Astrocyte (in vitro differentiated cells and primary cell): ENCODE results near the gene IQGAP2. TPM values are rescaled to one million over a fixed set of nuclear protein-coding genes. Genes with fewer than 3 reads are reported as not detected.

ENCODE experiments used
- DNase-seq: peaks from one replicate; pipeline ENCODE4 v3.0.0-alpha.2; 2010; ENCODE audit warnings: low read depth
- FAIRE-seq: peaks from 2 replicates; lab custom pipeline; 2011; peaks lifted over from hg19 to GRCh38; lab: Jason Lieb, UNC
- H2AFZ ChIP-seq: 2 replicates; pipeline ENCODE4 v1.6.0; 2012; ENCODE audit warnings: low read depth, low read length, inconsistent platforms
- H3K27ac ChIP-seq: 2 replicates; pipeline ENCODE4 v1.5.1; 2011; ENCODE audit warnings: low read depth, low read length, inconsistent platforms
- H3K27me3 ChIP-seq: 2 replicates; pipeline ENCODE4 v1.6.0; 2011; ENCODE audit warnings: low read length, inconsistent platforms; ENCODE audit not compliant: insufficient read depth
- H3K36me3 ChIP-seq: 2 replicates; pipeline ENCODE4 v1.5.1; 2011; ENCODE audit warnings: low read length, inconsistent platforms; ENCODE audit not compliant: insufficient read depth
- H3K4me1 ChIP-seq: 2 replicates; pipeline ENCODE4 v1.5.1; 2011; ENCODE audit warnings: low read length, inconsistent platforms; ENCODE audit not compliant: insufficient read depth
- H3K4me2 ChIP-seq: 2 replicates; pipeline ENCODE4 v1.6.0; 2012; ENCODE audit warnings: low read length, inconsistent platforms
- H3K4me3 ChIP-seq: 2 replicates; pipeline ENCODE4 v1.5.1; 2011; ENCODE audit warnings: low read depth, mild to moderate bottlenecking, low read length, inconsistent platforms; ENCODE audit not compliant: insufficient read depth
- H3K79me2 ChIP-seq: 2 replicates; pipeline ENCODE4 v1.6.0; 2012; ENCODE audit warnings: mild to moderate bottlenecking, low read length, inconsistent platforms; ENCODE audit not compliant: insufficient read depth
- H3K9ac ChIP-seq: 2 replicates; pipeline ENCODE4 v1.6.0; 2012; ENCODE audit warnings: mild to moderate bottlenecking, low read length, inconsistent platforms
- H3K9me3 ChIP-seq: 2 replicates; pipeline ENCODE4 v1.5.1; 2012; ENCODE audit warnings: low read depth, mild to moderate bottlenecking, low read length, inconsistent platforms; ENCODE audit not compliant: insufficient read depth
- H4K20me1 ChIP-seq: 2 replicates; pipeline ENCODE4 v1.6.0; 2012; ENCODE audit warnings: low read length, inconsistent platforms; ENCODE audit not compliant: insufficient read depth
- H3K27ac Mint-ChIP-seq: one replicate; pipeline ENCODE4 v1.8.0; 2021; ENCODE audit warnings: mild to moderate bottlenecking, mixed read lengths; ENCODE audit not compliant: unreplicated experiment
- H3K27me3 Mint-ChIP-seq: one replicate; pipeline ENCODE4 v1.8.0; 2021; ENCODE audit warnings: low read depth, mixed read lengths; ENCODE audit not compliant: unreplicated experiment
- H3K36me3 Mint-ChIP-seq: one replicate; pipeline ENCODE4 v1.8.0; 2021; ENCODE audit warnings: low read depth, mixed read lengths; ENCODE audit not compliant: unreplicated experiment
- H3K4me1 Mint-ChIP-seq: one replicate; pipeline ENCODE4 v1.8.0; 2021; ENCODE audit warnings: low read depth, mixed read lengths; ENCODE audit not compliant: unreplicated experiment
- H3K4me3 Mint-ChIP-seq: one replicate; pipeline ENCODE4 v1.8.0; 2021; ENCODE audit warnings: mild to moderate bottlenecking, moderate library complexity, mixed read lengths; ENCODE audit not compliant: unreplicated experiment
- H3K9me3 Mint-ChIP-seq: one replicate; pipeline ENCODE4 v1.8.0; 2021; ENCODE audit warnings: mild to moderate bottlenecking, mixed read lengths; ENCODE audit not compliant: unreplicated experiment
- EZH2 ChIP-seq: IDR thresholded peaks from 2 replicates; pipeline ENCODE4 v1.6.1; 2012; ENCODE audit warnings: mild to moderate bottlenecking, low read length, inconsistent platforms; ENCODE audit not compliant: insufficient read depth
- total RNA-seq: library from RNA; stranded (reverse); gene quantifications from 2 replicates; pipeline ENCODE4 v1.2.1, GENCODE V29; 2021
- TF ChIP-seq, protein P1 (sequence below): IDR thresholded peaks from 2 replicates; pipeline ENCODE4 v1.5.1; 2011; ENCODE audit warnings: low read depth, mild to moderate bottlenecking, inconsistent platforms, low read length, moderate library complexity; ENCODE audit not compliant: insufficient read depth

Gene IQGAP2
- total RNA-seq, 1 donor from 2014 or later, result 2.9 TPM

DNA sequence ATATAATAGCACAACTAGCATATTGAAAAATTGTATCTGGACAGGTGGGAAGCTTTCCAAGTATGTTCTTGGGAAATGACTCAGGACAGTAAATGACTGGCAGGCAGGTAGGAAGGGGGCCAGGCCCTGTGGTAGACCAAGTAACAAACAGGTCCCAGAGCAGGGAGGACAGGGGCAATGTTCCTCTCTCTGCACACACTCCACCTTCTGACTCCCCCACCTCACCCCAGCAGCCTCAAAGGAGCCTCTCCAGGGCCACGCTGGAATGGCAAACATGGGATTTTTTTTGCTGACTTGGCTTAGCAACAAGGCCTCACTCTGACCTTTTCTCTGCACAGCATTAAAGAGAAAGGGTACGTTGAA is 31.1 kb upstream of the IQGAP2 start:
- TF ChIP-seq, protein P1, sequence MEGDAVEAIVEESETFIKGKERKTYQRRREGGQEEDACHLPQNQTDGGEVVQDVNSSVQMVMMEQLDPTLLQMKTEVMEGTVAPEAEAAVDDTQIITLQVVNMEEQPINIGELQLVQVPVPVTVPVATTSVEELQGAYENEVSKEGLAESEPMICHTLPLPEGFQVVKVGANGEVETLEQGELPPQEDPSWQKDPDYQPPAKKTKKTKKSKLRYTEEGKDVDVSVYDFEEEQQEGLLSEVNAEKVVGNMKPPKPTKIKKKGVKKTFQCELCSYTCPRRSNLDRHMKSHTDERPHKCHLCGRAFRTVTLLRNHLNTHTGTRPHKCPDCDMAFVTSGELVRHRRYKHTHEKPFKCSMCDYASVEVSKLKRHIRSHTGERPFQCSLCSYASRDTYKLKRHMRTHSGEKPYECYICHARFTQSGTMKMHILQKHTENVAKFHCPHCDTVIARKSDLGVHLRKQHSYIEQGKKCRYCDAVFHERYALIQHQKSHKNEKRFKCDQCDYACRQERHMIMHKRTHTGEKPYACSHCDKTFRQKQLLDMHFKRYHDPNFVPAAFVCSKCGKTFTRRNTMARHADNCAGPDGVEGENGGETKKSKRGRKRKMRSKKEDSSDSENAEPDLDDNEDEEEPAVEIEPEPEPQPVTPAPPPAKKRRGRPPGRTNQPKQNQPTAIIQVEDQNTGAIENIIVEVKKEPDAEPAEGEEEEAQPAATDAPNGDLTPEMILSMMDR, result no peak
- no peak for TF ChIP-seq EZH2
- H3K4me1 Mint-ChIP-seq, result peaks cover 19% of the 10 kb centered on the region
- H3K27me3 Mint-ChIP-seq, result no peaks in the 10 kb centered on the region
- H3K27ac Mint-ChIP-seq, result no peak overlapping the region
- Histone ChIP-seq H3K27ac (no peak overlapping the region), H3K9ac (no peak overlapping the region), H4K20me1 (no peaks in the 10 kb centered on the region), H3K4me2 (peak overlapping the region; percentile 66), H3K9me3 (no peaks in the 10 kb centered on the region), H3K79me2 (no peaks in the 10 kb centered on the region), H3K4me1 (peaks cover 11% of the 10 kb centered on the region), H3K36me3 (no peaks in the 10 kb centered on the region), H2AFZ (no peak overlapping the region), H3K4me3 (no peak overlapping the region), H3K27me3 (no peaks in the 10 kb centered on the region)
- H3K36me3 Mint-ChIP-seq, result no peaks in the 10 kb centered on the region
- H3K4me3 Mint-ChIP-seq, result no peak overlapping the region
- H3K9me3 Mint-ChIP-seq, result no peaks in the 10 kb centered on the region
- DNase-seq (peak; percentile 8), FAIRE-seq (no peak)

DNA sequence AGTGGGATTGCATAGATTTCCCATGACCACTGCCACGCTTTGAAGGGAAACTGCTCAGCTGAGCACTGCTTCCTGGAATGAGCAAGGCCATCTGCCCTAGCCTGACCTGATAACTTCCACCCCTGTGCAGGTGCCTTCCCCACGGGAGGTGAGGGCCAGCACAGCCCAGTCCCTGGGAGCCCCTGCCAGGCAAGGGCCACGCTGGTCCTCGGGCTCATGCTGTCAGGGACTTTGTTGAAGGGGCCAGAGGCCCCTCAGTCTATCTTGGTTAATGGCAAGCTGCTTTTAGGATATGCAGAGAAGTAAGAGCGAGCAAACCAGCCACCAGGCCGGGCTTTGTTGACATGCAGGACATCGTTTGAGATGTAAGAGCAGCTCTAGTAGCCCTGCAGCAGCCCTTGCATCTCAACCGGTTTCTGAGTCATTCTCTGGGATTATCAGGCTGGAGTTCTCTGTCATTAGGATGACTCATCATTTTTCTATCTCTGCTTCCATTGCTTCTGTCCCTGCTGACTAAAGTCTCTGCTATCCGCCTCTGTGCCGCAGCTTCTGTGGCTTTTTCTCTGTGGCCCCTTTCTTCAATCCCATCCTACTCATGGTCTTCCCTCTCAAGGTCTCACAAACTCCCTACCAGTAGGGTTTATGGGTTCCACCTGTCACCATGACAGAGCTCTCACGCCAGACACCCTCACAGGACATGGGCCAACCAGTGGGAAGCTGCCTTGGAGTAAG is 30.6 kb upstream of the IQGAP2 start:
- Histone ChIP-seq H3K4me2 (peak overlapping the region; percentile 66), H2AFZ (no peak overlapping the region), H3K9me3 (no peaks in the 10 kb centered on the region), H3K79me2 (no peaks in the 10 kb centered on the region), H3K4me1 (peaks cover 11% of the 10 kb centered on the region), H3K4me3 (no peak overlapping the region), H4K20me1 (no peaks in the 10 kb centered on the region), H3K27ac (no peak overlapping the region), H3K36me3 (no peaks in the 10 kb centered on the region), H3K9ac (no peak overlapping the region), H3K27me3 (no peaks in the 10 kb centered on the region)
- H3K4me3 Mint-ChIP-seq, result peak overlapping the region; percentile 3
- H3K36me3 Mint-ChIP-seq, result no peaks in the 10 kb centered on the region
- H3K4me1 Mint-ChIP-seq, result peaks cover 19% of the 10 kb centered on the region
- no peaks in the 10 kb centered on the region for H3K9me3 Mint-ChIP-seq
- no peaks in the 10 kb centered on the region for H3K27me3 Mint-ChIP-seq
- no peak for TF ChIP-seq EZH2
- FAIRE-seq, result peak; percentile 69
- DNase-seq, result peak; percentile 92
- peak overlapping the region; percentile 95 for H3K27ac Mint-ChIP-seq

DNA sequence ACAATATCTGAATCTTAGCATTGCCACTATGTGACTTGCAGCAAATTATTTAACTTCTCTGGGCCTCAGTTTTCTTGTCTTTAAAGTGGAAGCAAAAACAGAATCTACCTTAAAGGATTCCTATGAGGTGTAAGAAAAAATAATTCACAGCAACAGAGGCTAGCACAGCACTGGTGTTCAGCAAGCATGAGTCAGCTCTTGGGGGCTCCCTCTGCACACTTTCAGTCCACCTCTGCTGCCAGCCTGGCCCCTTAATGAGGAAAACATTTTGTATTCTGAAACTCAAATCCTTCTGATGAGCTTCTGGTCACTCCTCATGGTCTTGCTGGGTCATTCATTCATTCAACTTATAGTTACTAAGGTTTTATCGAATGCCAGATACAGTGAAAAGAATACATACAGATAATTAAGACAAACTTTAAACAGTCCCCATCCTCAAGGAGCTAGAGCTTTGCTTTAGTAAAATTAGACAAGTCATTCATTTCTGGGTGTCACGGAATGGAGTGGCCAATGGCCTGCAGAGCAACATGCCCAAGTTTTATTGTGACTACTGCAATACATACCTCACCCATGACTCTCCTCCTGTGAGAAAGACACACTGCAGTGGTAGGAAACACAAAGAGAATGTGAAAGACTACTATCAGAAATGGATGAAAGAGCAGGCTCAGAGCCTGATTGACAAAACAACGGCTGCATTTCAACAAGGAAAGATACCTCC is 26.8 kb upstream of the IQGAP2 start:
- peak; percentile 39 for DNase-seq
- FAIRE-seq, result peak; percentile 60
- Histone ChIP-seq H3K4me3 (no peak overlapping the region), H3K9me3 (no peaks in the 10 kb centered on the region), H3K36me3 (no peaks in the 10 kb centered on the region), H3K27me3 (no peaks in the 10 kb centered on the region), H3K9ac (no peak overlapping the region), H3K79me2 (no peaks in the 10 kb centered on the region), H3K4me2 (no peak overlapping the region), H2AFZ (no peak overlapping the region), H3K27ac (no peak overlapping the region), H3K4me1 (peaks cover 11% of the 10 kb centered on the region), H4K20me1 (no peaks in the 10 kb centered on the region)
- Mint-ChIP-seq H3K9me3 (no peaks in the 10 kb centered on the region), H3K27ac (peak overlapping the region; percentile 34), H3K27me3 (no peaks in the 10 kb centered on the region), H3K4me1 (peaks cover 21% of the 10 kb centered on the region), H3K4me3 (no peak overlapping the region), H3K36me3 (no peaks in the 10 kb centered on the region)
- TF ChIP-seq, protein P1, result no peak
- no peak for TF ChIP-seq EZH2
